GM19467 (cell line): Measurements from ENCODE around the gene OTUD4.
"Not testable (repeated sequence)": the region's sequence is repeated elsewhere in the genome, so short reads cannot be mapped to it uniquely, and the experiment has no call there.

Experiments used
- ATAC-seq: cut with Tn5 transposase; IDR thresholded peaks from one replicate; pipeline ENCODE4 v1.9.1; 2021; ENCODE audit warnings: mild to moderate bottlenecking, moderate library complexity; ENCODE audit not compliant: unreplicated experiment

OTUD4 gene

DNA sequence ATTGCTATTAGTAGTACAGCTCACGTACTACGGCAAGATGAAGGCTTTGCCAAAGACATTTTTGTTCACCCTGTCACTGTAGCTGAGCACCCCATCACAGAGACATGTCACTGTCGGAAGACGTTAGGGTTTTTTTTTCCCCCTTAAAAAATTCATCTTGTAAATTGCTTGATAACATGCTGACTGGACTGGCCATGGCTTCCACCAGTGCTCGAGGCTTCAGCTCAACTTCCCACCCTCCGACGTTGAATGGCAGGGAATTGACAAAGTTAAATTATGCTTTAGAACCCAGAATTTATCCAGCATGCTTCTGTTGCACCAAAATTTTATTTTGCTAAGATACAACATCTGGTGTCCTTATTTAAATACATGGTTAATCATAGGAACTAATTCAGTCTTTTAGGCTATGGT lies 707 bp upstream of the OTUD4 start:
- ATAC-seq = no peak

DNA sequence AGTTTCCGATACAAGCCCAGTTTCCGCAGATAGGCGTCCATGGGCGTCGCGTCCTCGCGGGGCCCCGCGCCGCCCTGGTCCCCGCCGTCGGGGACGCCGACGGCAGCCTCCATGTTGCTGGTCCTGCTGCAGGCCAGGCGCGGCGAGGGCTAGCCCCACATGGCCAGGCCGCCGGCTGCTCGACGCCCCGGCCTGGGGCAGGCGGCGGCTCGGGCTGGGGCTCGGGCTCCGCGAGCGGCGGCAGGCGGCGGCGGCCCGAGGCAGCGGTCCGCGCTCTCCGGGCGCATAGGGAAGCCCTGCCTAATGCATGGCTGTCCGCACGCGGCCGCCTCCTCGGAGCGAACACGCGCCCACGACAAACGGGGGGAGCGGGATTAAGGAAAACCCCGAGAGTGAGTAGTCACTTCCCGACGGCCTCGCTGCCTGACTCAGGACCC lies 510 bp downstream of the OTUD4 start:
- not testable (repeated sequence) for ATAC-seq

DNA sequence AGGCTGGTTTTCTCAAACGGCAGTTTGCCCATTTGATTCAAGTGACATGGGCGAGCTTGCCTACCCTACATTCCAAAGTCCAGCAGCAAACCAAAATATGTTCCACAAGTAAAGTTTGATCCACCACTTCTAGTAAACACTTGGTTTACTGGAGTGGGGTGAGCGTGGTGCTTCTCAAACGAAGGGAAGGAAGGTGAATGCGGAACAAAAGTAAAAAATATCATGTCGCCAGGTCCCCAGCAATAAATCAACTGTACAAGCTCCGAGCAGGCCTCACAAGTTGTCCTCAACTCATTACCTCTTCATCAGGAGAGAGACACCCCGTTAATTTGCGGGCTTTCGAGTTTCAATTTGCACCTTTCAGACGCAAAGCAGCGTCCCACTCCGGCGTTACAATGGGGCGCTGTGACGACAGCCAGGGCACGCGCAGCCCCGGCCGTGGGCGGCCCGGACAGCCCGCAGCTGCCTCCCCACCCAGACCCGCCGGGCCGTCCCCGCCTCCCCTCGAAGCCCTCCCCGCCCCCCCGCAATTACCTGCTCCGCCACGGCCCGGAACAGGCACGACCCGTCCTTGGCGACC lies 1.0 kb downstream of the OTUD4 start:
- peak; percentile 39 for ATAC-seq

DNA sequence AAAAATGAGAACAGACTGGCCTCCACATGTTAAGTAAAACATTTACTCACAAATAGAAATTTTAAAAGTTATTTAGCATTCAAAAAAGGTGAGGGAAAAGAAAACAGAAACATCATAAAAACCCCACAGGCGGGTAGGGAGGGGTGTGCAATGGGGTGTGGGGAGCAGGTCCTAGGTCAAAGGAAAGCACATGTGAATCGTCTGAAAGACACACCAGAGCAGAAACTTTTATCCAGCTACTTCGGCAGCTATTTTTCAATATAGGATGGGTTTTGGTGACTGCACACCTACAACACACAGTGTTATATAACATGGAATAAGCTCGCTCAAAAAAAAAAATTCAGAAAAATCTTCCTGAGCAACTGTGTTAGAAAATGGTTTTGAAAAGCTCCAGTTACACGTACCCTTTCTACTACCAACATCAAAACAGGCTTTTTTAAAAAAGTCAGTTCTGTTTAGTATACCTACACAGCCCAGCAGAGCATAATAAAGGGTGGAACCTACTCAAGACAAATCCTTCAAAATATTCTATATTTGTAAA lies 1.6 kb downstream of the OTUD4 start:
- ATAC-seq = no peak

DNA sequence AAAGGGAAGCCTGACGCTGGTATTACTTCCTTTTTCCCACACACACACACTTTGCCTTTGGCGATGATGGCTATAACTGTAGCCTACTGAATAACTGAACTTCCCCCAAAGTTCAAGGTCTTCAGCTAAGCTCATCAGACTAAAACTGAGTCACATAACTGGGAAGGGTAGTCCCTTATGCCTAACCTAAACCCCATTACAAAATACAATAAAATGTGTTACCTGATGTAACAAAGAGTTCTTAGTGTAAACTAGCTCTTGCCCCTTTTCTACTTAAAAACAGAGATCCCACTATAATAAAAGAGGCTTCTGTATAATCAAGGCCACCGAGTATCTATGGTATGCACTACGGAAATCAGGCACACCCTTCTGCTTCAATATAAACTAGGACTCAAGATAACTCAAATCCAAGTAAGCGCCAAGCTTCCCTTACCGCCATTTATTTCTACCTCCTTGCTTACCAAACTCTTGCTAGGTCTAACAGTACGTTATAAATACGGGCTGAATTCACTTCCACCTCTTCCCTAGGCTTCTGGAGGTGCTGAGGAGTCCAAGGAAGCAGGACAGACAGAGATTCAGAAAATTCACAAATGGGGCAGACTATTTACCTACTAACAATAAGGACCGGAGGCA lies 2.4 kb downstream of the OTUD4 start:
- no peak for ATAC-seq

DNA sequence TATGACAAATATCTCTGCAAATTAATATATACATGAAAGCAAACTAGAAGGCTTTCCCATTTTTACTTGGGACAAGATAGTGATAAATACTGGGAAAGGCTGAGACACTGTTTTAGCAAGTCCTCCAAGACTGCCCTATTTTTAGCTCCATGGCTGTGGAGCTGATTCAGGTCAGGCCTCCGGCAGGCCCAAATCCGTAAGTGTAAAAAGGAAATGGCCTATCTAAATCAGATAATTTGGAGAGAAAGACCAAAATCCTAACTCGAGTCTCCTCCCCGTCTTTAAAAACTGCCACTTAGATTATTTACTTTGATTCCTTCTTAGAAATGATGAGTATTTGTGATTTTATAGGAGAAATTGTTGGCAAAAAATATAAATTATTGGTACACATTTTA lies 2.9 kb downstream of the OTUD4 start:
- no peak for ATAC-seq

DNA sequence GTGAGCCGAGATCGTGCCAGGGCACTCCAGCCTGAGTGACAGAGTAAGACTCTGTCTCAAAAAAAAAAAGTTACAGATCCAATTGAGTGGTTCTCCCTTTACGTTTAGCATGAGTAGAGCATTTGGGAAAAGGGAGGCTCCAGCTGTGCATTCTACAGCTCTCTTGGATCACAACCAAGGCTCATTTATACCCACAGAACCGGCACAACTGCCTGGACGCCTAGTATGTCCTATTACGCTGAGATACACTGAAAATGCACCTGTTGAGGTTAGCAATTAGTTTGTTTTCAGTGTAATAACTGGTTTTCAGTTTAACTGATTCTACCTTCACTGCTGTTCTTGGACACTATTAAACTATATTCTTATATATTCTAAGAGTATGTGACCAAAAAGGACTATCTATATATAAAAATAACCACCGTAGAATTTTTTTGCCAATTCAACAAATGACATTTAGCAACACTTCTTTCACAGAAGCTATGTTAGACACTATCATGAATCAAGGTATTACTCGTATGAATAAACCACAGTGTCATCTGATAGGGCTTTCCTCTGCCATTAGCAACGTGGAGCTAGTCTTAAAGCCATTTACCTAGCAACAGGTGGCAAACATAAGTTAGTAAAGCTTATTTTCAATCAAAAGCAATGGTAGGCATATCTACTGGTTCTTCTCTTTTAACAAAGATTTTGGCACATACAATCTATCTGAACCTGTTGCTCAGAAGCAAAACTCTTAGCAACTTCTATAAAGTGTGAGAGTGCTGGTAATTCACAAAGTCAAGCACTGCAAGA lies 3.6 kb downstream of the OTUD4 start:
- no peak for ATAC-seq

DNA sequence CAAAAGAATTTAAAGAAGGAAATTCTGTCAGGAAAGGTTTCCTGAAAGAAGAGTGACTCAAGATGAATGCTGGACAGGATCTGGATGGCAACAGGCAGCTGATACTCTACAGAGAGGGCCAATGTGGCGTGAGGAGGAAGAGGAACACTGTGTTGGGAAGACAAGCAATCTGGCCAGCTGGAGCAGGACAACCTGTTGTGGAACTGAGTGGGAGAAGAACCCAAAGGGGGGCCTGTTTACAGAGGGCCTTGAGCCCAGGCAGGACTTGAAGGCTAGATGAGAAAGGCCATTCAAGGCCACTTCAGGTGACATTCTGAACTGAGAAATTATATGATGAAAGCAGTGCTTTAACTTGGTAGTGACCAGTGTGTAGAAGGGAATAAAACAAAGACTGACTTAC lies 8.5 kb downstream of the OTUD4 start:
- ATAC-seq = no peak

DNA sequence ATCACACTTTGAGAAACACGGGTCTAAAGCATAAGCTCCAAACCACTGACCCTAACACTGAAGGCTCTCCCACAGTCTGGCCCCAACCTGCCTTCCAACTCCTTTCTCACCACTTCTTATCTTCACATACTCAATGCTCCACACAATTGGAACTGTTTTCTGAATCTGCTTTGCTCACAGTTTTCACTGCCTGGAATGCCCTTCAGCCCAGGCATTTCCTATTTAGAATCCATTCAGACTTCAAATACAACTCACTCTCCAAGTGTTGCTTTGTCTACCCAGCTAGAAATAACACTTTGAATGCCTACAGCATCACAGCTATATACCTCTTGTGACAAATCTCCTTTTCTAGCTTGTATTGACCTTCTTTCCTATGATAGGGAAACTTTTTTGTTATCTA lies 10.2 kb downstream of the OTUD4 start:
- no peak for ATAC-seq

DNA sequence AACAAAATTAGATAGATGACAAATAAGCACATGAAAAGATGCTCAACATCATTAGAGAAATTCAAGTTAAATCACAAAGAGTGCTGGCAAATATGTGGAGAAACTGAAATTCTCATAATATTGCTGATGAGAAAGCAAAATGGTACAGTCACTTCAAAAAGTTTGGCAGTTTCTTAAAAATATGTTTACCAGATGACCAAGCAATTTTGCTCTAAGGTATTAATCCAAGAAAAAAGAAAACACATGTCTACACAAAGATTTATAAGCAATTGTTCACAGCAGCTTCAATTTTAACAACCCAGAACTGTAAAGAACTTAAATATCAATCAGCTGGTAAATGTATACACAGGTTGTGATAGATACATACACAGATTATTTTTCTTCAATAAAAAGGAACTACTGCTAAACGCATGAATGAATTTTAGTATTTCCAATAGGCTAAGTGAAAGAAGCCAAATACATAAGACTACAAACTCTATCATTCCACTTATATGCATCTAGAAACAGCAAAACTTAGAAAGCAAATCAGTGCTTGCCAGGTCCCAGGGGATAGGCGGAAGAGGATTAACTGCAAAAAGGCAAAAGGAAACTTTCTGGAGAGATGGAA lies 11.7 kb downstream of the OTUD4 start:
- no peak for ATAC-seq

DNA sequence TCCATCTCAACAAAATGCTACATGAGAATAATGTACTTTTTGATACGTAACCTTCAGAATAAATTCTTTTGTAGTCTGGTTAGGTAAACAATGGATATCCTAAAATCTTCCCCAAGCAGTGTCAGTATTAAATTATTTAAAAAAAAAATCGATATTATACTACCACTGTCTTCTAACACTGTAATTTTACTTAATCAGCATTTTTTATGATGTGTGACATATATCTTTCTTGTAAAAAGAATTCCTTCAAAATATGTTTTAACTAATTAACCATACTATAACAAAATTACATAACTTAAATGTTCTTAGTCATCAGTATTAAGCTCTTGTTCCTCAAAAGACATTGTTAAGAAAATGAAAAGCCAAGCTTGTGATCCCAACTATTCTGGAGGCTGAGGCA lies 12.5 kb downstream of the OTUD4 start:
- ATAC-seq = no peak

DNA sequence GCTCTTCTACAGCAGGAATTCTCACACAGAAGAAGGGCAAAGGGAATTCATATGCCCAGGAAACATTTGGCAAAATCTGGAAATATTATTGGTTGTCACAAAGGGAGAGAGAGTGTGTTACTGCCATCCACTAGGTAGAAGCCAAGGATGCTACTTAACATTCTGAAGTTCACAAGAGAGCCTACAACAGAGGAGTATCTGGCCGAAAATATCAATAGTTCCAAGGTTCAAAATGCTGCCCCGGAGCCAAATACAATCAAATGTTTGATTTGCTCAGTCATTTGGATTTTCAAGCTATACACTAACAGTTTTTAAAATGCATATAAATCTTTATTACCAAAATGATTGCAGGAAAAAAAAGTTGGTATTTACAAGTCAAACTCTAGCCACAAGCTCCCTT lies 18.8 kb downstream of the OTUD4 start:
- no peak for ATAC-seq

DNA sequence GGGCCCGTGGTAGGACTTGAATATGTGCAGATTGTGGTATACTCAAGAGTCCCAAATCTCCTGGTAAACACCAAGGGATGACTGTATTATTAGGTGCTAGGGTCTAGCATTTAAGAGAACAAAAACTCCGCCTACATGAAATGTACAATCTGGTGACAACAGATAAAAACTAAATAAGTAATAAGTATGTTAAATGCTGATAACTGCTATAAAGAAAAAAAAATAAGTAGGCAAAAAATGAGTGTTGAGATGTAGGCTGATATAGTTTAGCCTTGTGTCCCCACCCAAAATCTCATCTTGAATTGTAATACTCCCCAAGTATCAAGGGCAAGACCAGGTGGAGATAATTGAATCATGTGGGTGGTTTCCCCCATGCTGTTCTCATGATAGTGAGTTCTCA lies 23.4 kb downstream of the OTUD4 start:
- no peak for ATAC-seq

DNA sequence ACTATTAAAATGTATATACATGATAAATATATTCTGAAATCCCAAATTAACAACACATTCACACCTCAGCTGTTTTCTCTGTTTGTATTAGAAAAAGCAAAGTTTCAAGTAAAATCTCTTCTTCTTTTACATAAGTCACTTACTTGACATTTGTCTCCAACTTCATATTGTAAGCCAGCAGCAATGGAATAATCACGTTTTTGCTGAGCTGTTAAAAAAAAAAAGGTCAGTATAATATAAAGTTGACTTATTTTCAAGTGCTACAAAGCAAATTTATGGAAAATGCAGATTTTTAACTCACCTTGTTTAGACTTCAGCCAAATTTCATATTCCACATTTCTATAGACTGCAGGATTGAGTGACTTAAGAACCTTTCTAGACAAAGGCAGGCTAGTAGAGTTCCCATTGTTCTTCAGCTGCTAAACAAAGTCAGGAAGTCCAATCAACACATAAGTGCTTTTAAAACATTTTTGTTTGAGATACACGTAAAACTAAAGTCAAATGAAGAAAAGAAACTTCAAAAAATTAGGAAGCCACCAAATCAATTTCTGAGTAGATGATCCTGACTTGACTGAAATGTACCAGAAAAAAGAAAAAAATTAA lies 25.0 kb downstream of the OTUD4 start:
- ATAC-seq = no peak

DNA sequence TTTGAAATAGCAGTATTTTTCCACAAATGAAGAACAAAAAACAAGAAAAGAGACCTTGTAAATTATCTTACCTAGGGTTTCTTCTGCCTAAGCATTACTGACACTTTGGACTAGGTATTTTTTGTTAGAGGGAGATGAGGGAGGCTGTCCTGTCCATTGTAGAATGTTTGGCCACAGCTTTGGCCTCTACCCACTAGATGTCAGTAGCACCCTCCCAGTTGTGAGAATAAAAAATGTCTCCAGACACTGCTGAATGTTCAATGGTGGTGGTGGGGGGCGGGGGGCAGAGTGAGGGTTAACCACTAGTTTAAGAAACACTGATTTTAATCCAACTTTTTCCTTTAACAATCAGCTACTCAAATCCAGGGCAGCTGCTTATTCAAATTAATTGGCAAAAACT lies 25.8 kb downstream of the OTUD4 start:
- peak; percentile 79 for ATAC-seq

DNA sequence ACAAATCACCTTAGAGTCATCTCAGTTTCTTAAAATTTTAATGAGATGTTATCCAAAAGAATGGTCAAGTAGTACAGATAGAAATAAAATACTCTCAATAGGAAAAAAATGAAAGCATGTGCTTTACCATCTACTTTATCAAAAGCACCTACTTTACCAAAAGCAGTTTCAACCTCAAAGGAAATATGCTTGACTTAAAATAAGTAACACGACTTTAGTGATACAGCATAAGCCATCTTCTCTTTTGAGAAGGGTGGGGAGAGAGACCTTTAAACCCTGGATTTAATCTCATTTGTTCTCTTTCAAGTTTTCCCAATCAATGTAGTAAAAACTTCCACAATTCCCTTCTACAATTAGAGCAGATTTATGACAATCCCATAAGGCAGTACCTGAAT lies 26.5 kb downstream of the OTUD4 start:
- ATAC-seq = no peak

DNA sequence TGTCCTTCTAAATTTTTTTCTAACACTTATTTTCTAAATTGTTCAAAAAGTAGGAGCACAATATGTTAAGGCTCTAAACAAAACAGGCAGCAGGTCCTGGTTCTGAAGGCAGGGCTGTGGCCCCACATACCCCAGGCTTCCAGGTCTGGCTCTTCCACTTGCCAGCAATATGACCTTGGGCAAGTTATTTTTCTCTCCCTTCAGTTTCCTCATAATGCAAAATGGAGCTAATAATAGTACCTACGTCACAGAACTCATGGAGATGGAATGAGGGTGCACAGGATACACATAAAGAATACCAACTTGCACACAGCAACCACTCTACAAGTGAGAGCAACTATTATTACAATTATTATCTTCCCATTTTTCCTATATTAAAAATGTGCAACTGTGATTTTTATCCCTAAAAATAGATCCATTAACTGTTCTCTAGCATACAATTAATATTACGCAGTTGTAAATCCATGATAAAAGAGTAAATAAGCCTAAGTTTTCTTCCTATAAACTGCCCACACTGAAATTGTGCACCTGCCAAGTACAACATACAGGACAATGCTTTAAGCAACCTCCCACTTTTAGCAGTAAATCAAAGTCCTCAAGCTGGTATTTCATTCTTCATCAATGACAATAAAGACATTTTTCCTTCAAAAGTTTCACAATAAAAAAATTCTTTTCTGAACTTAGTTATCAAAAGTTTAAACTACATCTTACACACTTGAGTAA lies 27.0 kb downstream of the OTUD4 start:
- ATAC-seq = no peak

DNA sequence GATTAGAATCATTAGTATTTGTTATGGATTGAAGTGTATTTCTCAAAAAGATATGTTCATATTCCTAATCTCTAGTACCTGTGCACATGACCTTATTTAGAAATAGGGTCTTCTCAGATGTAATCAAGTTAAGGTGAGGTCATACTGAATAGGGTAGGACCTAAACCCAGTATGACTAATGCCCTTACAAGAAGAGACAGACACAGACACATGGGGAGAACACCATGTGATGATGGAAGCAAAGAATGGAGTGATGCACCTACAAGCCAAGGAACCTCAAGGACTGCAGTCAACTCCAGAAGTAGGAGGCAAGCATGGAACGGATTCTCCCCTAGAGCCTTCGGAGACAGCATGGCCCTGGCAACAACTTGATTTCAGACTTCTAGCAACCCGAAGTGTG lies 31.4 kb downstream of the OTUD4 start:
- no peak for ATAC-seq

DNA sequence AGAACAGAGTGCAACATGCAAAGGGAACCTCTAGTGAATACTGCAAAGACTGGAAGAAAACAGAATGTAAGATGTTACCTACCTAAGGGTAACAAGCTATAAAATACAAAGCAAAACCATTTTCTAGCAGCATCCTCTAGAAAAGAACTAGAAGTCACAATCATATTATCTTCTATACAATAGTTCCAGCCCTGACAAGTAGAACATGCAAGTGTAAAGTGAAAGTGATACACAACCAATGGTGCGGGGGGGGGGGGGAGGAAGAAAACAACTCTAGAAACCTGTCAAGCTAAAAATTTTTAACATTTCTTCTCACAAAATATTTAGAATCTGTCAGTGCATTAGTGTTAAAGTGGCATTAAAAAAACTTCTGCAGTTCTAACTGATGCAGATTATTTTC lies 44.2 kb downstream of the OTUD4 start:
- ATAC-seq = not testable (repeated sequence)

DNA sequence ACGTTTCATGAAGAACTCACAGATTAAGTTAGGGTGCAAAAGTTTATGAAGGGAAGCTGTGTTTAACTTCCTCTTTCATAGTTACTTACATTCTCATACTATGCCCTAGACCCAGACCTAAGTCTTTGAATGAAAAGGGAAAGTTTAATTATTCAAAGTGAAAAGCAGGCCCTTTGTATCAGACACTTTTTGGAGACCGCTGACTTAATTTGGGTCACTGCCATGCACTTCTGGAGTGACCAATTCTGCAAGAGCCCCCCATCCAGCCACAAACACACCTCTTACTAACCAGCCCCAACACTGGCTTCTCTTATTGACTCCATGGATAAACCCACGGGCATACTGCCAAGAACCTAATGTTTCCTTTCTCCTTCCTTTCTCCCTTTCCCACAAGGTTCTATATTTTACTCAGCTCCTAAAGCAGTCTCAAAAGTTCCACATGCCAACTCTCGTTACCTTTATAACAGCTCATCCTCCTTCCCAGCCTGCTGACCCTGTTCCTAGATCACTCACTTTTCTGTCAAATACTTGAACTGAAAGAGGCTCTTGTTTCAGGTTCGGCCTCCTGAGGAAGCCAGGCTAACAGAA lies 47.8 kb downstream of the OTUD4 start:
- ATAC-seq = peak; percentile 75
